SKM-1 treated with dmso at 0.1 percent for 144 hours (cell line): Measurements from ENCODE around the gene METTL9.
"Not testable (repeated sequence)": the region's sequence is repeated elsewhere in the genome, so short reads cannot be mapped to it uniquely, and the experiment has no call there.

Source experiments
- DNase-seq: peaks from one replicate; lab custom pipeline; 2025; ENCODE audit not compliant: unreplicated experiment; lab: John Stamatoyannopoulos, UW

METTL9 gene

DNA sequence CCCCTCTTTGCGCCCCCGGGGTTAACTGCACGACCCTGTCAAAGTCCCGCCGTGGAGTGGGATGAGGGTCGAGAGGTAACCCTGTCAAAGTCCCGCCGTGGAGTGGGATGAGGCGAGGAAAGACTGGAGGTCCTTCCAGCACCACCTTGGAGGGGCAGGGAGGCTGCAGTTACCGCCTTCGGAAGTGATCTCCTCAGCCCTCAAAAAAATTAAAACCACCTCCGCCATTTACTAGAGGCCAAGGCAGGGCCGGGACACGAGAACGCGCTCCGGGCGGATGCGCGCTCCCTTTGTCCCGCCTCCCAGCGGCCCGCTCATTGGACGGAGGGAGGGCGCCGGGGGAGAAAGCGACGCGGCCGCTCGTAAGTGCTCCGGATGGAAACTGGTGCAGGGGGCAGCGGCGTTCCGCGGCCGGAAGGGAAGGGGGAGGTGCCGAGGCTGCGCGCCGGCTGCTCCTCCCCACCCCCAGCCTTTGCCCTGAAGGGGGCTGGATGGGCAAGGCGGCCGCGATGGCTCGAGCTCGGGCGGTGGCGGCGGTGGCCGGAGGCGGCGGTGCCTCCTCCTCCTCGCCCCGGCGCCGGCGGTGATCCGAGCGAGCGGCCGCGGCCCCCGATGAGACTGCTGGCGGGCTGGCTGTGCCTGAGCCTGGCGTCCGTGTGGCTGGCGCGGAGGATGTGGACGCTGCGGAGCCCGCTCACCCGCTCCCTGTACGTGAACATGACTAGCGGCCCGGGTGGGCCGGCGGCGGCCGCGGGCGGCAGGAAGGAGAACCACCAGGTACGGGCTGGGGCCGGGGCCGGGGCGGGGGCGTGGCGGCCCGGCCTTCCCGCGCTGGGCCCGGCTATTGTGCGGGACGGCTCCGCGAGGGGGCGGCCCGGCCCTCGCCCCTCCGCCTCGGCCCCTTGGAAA lies at the start of gene METTL9:
Gene METTL9 (plus strand): TSS at position 456 of the 909 bp plus-strand sequence. CDS start 157 bp downstream, at position 613.
- DNase-seq, result peak; percentile 36

DNA sequence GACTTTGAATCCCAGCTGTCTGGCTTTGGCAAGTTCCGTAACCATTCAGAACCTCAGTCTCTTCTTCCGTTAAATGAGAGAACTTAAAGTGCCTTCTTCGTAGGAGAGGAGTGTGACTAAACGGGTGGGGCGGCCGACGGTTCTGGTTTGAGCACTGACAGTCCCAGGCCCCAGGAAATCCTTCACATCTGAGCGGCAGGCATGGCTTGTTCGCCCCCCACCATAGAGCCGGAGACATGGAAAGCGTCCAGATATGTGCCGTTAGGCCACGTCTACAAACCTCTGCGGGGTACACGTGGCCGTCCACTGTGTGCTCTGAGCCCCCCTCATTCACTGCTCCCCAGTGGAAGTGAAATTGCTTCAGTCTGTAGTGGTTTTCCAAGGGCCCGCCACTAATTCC lies 49.4 kb upstream of the METTL9 start:
- not testable (repeated sequence) for DNase-seq

DNA sequence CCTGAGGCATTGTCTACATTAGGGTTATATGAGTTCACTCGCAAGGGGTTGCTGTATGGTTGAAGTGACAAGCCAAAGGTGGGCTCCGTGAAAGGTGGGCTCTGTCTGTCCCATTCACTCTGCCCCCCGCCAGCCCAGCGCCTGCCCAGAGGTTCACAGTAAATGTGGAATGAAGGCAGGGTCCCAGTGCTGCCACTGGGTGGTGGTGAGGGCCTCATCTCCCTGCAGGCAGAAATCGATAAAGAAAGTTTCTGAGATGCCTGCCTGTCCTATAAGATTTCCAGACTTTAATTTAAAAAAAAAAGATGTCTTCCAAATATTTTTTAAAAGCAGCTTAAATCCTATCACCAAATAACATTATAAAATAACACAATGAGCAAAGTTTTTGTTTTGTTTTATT lies 48.9 kb upstream of the METTL9 start:
- not testable (repeated sequence) for DNase-seq

DNA sequence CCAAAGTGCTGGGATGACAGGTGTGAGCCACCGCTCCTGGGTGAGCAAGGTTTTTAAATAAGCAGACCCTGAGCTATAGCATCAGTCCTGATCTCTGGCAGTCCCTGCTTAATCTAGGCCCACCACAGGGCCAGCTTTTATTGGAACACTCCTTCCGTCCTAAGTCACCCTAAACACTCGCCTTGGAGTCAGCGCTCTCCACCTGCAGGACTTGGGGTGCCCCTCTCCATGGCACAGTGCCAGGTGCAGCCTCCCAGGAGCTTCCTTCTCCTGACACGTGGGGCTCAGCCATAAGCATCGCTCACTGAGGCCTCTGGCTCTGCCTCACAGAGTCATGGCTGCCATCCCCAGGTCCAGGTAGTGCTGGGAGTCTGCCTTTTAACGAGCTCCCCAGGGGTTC lies 48.3 kb upstream of the METTL9 start:
- DNase-seq, result not testable (repeated sequence)

DNA sequence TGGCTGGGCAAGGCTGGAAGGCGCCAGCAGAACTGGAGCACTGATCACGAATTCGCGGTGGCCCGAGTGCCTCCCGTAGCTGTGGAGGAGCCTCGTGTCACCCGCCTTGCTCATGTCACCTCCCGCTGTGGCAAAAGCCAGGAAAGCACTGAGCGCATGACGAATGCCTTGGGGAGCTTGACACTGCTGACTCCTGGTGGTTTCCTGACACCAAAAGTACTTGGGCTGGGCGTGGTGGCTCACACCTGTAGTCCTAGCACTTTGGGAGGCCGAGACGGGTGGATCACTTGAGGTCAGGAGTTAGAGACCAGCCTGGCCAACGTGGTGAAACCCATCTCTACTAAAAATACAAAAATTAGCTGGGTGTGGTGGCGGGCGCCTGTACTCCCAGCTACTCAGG lies 47.8 kb upstream of the METTL9 start:
- not testable (repeated sequence) for DNase-seq

DNA sequence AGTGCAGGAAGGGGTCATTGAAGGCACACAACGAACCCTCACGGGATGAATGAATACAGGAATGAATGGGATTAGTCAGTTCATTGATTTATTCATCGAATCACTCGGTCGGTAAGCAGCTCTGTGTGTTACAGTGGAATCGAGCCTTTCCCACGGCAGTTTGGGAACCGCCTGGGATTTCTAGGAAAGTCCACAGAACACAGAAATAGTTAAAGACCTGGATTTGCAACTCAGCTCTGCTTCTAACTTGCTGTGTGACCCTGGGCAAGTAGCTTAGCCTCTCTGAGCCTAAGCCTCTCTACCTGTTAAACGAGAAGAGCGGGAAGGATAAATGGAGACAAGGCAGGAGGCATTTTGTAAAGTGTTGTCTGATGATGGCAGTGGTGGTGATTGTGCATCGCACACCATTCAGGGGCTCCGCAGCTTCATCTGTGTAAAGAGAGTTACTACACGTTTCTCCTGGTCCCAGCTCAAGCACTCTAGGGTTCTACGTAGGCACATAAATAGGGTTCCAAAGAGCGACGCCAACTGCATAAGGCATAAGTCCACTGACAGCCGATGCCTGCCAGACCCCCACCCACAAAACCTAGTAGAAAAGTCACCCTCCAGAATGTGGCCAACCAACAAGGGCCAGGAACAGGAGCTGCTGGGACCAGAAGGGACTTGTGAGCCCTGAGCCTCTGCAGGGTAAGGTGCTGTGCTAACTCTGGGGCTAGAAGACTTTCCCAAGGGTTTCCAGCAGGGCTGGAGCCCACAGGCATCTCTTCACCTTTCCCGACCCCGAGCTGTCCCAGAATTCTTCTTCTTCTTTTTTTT lies 45.7 kb upstream of the METTL9 start:
- not testable (repeated sequence) for DNase-seq

DNA sequence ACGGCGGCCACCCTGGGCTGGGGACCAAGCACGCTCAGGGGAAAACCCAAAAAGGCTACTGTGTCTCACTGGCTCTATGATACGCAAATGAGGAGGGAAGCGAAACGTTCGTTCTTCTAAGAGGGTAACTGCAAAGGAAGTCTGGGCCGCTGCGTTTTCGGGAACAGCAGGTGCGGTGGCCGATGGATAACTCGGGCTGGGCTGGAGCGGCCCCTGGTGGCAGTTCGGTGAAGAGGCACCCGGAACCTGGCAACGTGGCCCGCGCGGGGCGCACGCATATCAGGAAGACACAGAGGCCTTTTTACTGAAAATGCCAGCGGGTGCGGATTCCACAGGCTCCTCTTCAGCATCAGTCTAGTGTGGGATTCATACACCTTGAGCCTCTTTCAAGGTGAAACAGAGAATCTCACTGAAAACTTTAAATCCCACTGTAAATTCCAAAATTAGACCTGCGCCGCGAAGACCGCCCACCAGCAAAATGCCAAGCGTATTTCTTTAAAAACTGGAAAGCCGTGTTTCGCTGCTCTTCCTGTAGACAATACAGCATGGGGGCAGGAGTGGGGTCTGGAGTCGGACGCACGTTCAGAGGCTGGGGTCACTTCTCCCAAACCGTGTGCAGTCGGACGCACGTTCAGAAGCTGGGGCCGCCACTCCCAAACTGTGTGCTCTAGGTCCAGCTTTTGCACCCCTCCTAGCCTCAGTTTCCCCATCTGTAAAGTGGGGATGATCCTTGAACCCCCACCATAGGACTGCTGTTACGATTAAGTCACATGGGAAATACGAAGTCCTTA lies 44.4 kb upstream of the METTL9 start:
- peak; percentile 87 for DNase-seq

DNA sequence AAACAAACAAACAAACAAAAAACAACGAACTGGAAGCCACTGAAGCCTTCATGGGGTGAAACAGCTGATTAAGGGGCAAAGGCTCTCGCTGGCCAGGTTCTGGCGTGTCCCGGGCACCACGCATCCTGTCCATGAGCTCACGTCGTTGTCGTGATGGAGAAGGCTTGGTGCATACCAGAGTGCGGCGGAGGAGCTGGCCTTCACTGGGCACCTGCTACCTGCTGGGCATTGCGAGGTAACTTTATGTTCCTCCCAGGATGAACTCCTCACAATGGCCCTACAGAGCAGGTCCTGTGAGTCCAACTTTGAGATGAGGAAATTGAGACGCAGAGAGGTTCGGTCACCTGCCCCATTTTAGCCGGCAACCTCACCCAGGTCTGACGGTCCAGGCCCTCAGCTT lies 43.8 kb upstream of the METTL9 start:
- DNase-seq, result not testable (repeated sequence)

DNA sequence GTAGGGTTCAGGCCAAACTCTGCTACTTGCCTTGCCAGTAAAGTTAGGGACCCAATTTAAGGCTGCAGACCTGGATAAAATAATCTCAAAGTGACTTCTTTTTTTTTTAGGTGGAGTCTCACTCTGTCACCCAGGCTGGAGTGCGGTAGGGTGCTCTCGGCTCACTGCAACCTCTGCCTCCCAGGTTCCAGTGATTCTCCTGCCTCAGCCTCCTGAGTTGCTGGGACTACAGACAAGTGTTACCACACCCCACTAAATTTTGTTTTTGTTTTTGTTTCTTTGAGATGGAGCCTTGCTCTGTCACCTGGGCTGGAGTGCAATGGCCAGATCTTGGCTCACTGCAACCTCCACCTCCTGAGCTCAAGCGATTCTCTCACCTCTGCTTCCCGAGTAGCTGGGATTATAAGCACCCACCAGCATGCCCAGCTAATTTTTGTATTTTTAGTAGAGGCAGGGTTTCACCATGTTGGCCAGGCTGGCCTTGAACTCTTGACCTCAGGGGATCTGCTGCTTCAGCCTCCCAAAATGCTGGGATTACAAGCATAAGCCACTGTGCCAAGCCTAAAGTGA lies 43.3 kb upstream of the METTL9 start:
- not testable (repeated sequence) for DNase-seq

DNA sequence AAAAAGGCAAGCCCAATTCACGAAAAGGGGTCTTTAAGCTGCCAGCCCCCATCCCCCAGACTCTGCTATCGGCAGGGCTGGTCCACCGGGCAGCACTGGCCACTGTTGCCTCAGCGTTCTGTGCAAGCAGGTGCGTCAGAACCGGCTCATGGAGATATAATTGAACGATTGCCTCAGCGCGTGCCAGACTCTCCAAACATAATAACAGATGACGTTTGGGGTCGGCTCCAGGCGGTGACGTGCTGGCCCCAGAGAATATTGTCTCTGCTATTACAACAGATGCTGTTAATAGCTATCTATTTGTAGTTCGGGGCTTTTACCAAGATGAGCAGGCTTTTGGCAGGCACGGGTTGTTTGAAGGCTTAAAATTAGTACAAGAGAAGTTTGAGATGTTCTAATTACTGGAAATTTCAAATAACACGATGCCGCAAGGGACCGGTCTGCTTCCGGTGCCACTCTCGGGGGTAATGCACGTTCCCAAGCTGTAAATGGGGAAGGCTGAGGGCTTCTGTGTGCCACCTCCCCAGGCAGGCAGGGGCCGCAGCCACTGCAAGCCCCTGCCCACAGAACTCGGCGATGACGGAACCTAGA lies 42.6 kb upstream of the METTL9 start:
- DNase-seq, result not testable (repeated sequence)

DNA sequence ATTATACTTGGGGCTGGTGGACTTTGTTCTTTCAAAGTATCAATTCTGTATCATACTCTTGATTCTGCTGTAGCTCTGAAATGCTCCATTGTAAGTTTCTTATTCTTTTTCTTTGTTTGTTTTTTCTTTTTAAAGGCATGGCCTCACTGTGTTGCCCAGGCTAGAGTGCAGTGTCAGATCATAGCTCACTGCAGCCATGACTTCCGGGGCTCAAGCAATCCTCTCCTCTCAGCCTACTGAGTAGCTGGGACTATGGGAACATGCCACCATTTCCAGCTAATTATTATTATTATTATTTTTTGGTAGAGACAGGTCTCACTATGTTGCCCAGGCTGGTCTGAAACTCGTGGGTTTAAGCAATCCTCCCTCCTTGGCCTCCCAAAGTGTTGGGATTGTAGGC lies 38.9 kb upstream of the METTL9 start:
- DNase-seq, result no peak

DNA sequence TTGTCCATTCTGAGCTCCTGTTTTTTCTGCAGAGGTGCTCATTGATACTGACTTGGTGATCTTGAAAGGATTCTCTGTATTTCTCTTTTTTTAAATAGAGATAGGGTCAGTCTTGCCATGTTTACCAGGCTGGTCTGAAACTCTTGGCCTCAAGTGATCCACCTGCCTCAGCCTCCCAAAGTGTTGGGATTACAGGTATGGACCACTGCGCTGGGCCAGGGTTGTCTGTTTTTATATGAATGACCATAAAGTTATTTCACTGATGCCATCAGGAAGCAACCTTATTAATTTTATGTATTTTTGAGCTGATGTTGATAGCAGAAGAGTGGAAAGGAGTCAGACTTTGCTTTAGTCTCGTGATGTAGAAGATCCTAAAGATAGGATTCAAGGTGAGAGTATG lies 35.7 kb upstream of the METTL9 start:
- DNase-seq, result no peak

DNA sequence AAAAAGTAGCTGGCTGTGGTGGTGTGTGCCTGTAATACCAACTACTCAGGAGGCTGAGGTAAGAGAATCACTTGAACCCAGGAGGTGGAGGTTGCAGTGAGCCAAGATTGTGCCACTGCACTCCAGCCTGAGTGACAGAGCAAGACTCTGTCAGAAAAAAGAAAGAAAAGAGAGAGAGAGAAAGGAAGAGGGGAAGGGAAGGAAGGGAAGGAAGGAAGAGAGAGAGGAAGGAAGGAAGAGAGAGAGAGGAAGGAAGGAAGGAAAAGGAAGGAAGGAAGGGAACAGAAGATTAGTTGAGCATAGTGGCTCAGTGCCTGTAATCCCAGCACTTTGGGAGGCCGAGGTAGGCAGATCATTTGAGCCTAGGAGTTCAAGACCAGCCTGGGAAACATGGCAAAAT lies 35.0 kb upstream of the METTL9 start:
- not testable (repeated sequence) for DNase-seq

DNA sequence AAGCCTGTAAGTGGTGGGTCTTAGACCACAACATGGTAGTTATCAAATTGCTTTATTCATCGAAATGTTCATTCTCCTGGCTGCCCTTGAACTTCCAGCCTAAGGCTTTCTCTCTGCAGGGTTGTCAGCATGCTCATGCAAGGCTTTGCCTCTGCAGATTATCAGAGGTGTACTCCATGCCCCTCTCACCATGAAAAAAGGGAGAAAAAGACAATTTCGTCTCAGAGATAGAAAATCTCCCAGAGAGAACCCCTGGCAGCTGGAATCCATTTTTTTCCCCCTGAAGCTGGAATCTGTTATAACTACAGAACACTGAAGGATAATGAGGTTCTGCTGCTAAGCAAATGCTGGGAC lies 33.9 kb upstream of the METTL9 start:
- DNase-seq, result no peak

DNA sequence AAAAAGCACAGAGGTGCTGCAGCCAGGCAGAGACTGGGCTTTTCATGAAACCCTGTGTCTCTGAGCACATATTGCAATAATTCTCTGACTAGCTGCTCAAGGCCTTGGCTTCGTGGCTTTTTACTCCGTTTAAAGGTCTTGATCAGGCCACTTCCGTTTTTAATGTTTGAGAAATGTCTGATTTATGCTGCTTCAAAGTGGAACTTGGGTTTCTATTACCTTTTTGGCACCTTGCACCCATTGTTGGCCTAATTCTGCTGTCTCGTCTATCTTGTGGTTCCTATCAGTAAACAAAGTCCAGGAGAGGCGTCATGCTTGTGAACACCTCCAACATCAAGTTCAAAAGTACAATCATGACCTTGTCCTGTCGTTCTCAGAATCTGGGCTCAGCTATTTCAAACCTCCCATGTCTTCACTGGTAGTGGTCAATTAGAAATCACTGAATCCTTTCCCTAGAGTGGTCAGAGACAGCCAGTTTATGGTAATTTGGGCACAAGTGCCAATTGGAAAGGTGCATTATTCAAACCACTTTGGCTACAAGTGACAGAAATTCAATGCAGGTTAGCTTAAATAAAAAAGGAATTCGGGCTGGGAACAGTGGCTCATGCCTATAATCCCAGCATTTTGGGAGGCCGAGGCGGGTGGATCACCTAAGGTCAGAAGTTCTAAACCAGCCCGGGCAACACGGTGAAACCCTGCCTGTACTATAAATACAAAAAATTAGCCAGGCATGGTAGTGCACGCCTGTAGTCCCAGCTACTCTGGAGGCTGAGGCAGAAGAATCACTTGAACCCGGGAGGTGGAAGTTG lies 33.3 kb upstream of the METTL9 start:
- DNase-seq, result no peak

DNA sequence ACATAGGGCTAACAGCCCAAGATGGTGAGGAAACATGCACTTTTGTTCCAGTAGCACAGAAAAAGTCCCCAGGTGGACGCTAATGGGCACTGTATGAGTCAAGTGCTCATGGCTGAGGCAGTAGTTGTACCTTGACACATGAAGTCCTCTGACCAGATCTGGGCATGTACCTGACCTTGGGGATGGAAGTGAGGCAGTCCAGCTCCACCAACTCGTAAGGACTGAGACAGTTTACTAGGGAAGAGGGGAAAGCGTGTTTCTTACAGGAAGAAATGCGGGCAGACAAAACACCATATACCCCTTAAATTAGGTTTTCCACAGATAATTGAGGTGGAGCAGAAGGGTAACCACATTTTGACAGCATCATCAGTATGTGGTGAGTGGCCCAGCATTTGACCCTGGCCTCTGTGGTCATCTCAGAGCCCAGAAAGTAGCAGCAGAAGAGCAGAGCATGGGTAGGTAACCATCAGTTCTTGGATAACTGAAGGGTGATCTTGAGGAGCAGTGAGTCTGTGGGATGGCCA lies 32.4 kb upstream of the METTL9 start:
- no peak for DNase-seq

DNA sequence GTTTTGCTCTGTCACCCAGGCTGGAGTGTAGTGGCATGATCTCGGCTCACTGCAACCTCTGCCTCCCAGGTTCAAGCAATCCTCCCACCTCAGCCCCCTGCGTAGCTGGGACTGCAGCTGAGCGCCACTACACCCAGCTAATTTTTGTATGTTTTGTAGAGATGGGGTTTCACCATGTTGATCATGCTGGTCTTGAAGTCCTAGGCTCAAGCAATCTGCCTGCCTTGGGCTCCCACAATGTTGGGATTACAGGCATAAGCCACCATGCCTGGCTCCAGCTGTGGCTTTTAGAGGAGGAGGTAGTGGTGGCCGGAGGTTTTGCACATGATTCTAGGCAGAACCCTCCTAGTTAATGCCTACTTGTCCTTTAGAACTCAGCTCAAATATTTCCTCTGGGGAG lies 31.9 kb upstream of the METTL9 start:
- not testable (repeated sequence) for DNase-seq

DNA sequence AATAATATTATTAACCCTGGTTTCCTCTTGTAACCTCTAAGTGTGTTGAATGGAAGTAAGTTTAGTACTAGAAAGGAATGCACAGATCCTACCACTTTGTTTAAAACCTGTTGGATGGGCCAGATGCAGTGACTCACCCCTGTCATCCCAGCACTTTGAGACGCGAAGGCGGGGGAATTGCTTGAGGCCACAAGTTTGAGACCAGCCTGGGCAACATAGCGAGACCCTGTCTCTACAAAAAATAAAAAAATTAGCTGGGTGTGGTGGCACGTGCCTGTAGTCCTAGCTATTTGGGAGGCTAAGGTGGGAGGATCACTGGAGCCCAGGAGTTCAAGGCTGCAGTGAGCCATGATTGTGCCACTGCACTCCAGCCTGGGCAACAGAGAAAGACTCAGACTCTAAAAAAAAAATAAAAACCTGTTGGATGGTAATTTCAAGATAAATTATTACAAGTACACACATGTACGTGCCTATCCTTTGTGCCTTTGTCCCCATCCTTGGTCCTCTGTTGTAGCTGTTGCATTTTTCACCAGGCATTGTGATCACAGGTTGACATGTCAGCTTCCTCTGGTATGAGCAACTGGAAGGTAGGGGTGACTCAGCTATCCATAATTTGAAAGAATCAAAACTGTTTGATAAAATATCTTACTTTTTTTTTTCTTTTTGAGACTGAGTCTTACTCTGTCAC lies 30.7 kb upstream of the METTL9 start:
- DNase-seq, result no peak

DNA sequence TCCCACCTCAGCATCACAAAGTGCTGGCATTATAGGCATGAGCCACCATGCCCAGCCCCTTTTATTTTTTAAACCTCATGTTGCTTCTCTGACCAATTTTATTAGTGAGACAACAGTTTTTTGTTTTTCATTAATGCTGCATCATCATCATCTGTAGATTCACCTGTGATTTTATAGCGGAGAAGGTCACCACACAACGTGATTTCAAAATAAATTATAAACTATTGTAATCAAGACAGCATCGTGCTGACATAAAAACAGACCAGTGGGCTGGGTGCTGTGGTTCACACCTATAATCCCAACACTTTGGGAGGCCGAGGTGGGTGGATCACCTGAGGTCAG lies 28.7 kb upstream of the METTL9 start:
- no peak for DNase-seq
